GM12891 (cell line): ENCODE data around the gene TFRC. TPM values are rescaled to one million over a fixed set of nuclear protein-coding genes. Genes with fewer than 3 reads are reported as not detected.

Experiments used
- DNase-seq: peaks from one replicate; pipeline ENCODE4 v3.0.0; 2011; ENCODE audit warnings: low spot score; ENCODE audit not compliant: insufficient read length
- FAIRE-seq: peaks from 2 replicates; lab custom pipeline; 2011; peaks lifted over from hg19 to GRCh38; lab: Jason Lieb, UNC
- PAX5 ChIP-seq: IDR thresholded peaks from 2 replicates; pipeline ENCODE4 v1.6.1; 2011; ENCODE audit warnings: low read length, moderate library complexity, mild to moderate bottlenecking; ENCODE audit not compliant: insufficient read depth, severe bottlenecking
- POLR2A ChIP-seq: IDR thresholded peaks from 2 replicates; pipeline ENCODE4 v1.6.1; 2011; ENCODE audit warnings: low read depth, low read length, control low read depth
- POLR2AphosphoS5 ChIP-seq: IDR thresholded peaks from 2 replicates; pipeline ENCODE4 v1.6.1; 2011; ENCODE audit warnings: low read depth, low read length, control low read depth
- POU2F2 ChIP-seq: IDR thresholded peaks from 2 replicates; pipeline ENCODE4 v1.6.1; 2011; ENCODE audit warnings: low read depth, mild to moderate bottlenecking, control low read depth, low read length, moderate library complexity
- SPI1 ChIP-seq: IDR thresholded peaks from 2 replicates; pipeline ENCODE4 v1.6.1; 2011; ENCODE audit warnings: low read depth, low read length, control low read depth
- TAF1 ChIP-seq: IDR thresholded peaks from 2 replicates; pipeline ENCODE4 v1.6.1; 2011; ENCODE audit warnings: low read depth, low read length, control low read depth
- polyA plus RNA-seq: library from polyadenylated mRNA; unstranded; fragments of >200 nt; gene quantifications from one replicate; pipeline ENCODE4 v1.2.1, GENCODE V29; 2012; ENCODE audit warnings: low read depth, missing spikeins, inconsistent platforms; ENCODE audit not compliant: missing spikeins

The TFRC gene
- 184 TPM for polyA plus RNA-seq

DNA sequence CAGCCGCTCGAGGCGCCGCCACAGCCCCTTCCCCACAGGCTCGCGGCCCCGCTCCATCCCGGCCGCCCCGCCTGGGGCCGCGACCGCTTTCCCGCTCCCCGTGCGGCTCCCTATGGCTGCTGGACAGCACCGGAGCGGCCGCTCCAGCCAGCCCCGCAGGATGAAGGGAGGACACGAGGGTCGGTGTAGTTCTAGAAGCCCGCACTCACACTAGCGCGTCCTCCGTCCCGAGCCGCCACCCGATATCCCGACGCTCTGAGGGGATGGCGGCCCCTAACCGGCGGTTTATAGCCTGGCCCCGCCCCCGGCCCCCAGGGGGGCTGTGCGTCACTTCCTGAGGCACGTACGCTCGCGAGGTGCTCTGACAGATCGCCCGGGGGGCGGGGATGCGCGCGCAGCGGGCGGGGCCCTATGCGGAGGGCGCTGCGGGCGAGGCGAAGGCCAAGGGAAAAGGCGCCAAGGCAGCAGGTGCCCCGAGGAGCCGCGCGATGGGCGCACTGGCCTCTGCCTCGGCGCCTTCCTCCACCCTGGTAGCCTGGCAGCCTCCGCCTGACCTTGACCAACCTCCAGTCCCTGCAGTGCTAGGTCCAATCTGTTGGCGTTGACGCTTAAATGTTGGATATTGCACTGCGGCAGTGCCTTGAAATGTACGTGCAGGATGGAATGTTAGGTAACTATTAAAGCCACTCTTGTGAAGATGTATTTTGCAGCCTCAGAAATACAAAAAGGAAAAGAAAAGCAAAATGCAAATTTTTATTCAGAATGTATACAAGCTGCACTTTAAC is at the start of gene TFRC:
TFRC (minus strand) TSS at position 257 of the 785 bp plus-strand sequence. CDS start 4,991 bp downstream, outside the sequence.
- TF ChIP-seq POLR2A (peak; percentile 100), TAF1 (peak; percentile 97), PAX5 (peak; percentile 68), SPI1 (no peak), POU2F2 (peak; percentile 83), POLR2AphosphoS5 (peak; percentile 99)
- FAIRE-seq, result peak; percentile 97

DNA sequence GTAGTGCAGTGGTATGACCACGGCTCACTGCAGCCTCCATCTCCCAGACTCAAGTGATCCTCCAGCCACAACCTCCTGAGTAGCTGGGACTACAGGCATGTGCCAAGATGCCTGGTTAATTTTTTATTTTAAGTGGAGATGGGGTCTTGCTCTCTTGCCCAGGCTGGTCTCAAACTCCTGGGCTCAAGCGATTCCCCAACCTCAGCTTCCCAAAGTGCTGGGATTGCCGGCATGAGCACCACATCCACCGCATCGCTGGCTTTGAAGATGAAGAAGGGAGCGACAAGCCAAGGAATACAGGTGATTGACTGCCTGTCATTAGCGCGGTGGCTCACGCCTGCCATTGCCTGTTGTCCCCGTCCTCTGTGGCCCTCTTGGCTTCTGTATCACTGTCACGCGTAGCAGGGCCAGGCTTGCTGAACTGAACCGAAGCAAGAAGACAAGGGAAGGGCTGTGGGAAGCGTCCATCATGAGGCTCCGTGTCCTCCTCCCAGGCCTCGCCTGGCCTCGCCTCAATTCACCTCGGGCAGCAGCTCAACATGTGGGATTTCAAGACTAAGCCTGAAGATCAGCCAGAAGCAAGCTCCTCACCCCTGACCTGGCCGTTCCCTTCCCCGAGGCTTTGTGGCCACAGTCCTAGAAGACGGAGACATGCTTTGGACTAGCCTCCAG is 46.4 kb upstream of the TFRC start:
- FAIRE-seq (no peak), DNase-seq (no peak)
- TF ChIP-seq POLR2AphosphoS5 (no peak), TAF1 (no peak), POU2F2 (no peak), PAX5 (no peak), SPI1 (no peak), POLR2A (no peak)

More for the DNA sequence above, at the start of gene TFRC:
- peak; percentile 98 for DNase-seq

DNA sequence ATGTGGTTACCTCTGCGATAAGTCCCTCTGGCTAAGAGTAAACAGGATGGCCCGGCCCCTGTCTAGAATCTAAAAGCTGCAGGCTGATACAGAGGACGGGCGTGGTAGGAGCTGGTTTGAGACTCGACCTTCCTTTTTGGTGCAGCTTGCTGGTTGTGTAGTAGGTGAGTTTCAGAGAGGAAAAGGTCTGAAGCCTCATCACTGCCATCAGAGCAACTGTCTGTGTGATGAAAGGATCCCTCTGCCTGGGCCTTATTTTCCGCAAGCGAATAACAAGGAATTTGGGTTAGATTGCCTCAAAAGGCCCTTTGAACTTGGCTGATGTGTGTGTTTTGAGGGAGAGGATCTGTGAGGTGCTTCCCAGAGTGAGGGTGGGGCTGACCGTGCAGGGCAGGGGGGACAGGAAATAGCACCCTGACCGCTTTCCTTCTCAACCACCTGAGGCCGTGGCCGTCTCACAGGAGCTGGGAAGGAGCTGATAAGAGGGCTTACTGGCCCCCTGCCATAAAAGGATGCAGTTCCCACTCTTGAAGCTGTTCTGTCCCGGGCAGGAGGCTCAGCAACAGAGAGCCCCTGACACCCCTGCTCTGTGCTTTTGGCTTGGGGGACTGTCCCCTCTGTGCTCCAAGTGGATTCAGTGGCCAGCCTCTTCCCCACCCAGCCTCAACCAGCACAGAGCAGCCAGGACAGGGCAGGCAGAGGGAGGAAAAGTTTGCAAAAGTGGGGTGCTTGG is 45.6 kb upstream of the TFRC start:
- TF ChIP-seq PAX5 (no peak), TAF1 (no peak), POLR2A (no peak), POU2F2 (no peak), POLR2AphosphoS5 (no peak), SPI1 (no peak)
- DNase-seq (no peak), FAIRE-seq (no peak)

DNA sequence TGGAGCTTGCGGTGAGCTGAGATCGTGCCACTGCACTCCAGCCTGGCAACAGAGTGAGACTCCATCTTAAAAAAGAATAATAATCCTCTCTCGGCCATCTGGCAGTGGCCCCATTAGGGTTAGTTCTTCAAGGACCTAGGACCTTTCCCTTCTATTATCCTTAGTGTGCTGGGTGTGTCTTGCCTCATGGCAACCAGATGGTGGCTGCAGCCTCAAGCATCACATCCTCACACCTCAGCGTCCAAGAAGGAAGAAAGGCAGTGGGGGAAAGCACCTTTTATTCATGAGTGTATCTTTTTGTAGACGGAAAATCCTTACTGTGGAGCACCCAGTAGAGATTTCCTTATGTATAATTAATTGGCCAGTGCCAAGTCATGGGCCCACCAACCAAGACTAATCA is 42.7 kb upstream of the TFRC start:
- TF ChIP-seq PAX5, result no peak
- no peak for TF ChIP-seq TAF1
- no peak for TF ChIP-seq POLR2A
- TF ChIP-seq SPI1, result no peak
- no peak for TF ChIP-seq POLR2AphosphoS5
- no peak for TF ChIP-seq POU2F2
- FAIRE-seq (no peak), DNase-seq (no peak)

DNA sequence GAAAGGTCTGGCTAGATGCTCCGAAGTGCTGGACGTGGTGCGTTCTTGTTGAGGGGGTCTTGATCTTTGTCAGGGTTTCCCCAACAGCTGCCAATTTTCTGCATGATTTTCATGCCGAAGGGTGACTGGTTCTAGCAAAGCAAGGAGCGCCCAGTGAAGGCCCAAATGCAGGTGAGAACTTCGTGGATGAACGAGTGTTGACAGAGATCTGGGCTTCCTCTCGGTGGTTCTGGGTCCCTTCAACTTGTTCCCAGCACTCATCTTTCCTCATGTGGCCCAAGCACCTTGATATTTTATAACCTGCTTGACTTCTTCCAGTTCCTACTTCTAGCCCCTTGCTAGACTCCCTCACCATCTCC is 40.8 kb upstream of the TFRC start:
- DNase-seq (no peak), FAIRE-seq (no peak)
- no peak for TF ChIP-seq POLR2AphosphoS5
- no peak for TF ChIP-seq POU2F2
- TF ChIP-seq PAX5, result no peak
- no peak for TF ChIP-seq POLR2A
- TF ChIP-seq SPI1, result no peak
- TF ChIP-seq TAF1, result no peak

DNA sequence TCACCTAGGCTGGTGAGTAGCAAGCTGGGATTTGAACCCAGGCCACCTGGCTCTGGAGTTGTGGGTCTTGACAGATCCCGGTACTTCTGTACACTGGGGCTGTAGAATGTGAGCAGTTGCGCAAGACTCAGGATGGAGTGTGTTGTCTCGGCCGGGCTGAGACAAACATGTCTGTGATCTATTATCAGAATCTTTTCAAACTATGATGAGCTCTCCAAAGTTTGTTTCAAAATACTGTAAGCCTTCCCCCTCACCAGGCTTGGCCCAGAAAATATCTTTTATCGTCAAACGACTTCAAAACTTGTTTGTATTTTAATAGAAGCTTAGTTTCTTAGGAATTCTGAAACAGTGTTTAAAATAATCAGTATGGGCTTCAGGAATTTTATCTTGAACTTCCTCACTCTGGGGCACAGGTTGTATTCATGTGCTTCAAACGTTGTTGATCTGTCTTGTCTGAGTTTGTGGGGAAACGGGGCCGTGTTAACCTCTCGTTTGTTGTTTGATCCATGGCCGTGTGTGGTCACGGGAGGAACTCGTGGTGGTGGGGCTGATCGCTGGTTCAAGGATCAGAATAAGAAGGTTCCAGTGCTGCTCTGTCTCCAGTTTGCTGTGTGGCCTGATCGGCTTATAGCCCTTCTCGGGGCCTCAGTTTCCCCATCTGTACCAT is 40.3 kb upstream of the TFRC start:
- no peak for FAIRE-seq
- no peak for DNase-seq
- TF ChIP-seq POLR2A (no peak), POLR2AphosphoS5 (no peak), POU2F2 (no peak), SPI1 (no peak), PAX5 (no peak), TAF1 (no peak)

DNA sequence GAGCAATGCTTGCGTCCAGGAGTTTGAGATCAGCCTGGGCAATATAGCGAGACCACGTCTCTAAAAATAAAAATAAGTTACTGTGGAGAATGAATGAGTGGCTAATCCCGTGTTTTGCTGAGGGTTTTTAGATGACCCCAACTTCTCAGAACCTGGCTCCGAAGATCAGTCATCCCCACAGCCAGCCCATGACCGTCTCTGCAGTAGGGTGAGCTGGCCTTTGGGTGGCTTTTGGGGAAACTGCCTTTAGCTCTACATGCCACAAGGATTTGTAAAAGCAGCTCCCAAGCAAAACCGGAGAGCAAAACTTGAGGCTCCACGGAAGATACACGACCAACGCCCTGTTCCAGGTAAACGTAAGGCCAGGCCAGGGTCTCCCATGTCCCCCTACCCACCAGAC is 39.2 kb upstream of the TFRC start:
- FAIRE-seq (no peak), DNase-seq (no peak)
- no peak for TF ChIP-seq TAF1
- no peak for TF ChIP-seq POLR2A
- no peak for TF ChIP-seq PAX5
- no peak for TF ChIP-seq POLR2AphosphoS5
- no peak for TF ChIP-seq POU2F2
- no peak for TF ChIP-seq SPI1

DNA sequence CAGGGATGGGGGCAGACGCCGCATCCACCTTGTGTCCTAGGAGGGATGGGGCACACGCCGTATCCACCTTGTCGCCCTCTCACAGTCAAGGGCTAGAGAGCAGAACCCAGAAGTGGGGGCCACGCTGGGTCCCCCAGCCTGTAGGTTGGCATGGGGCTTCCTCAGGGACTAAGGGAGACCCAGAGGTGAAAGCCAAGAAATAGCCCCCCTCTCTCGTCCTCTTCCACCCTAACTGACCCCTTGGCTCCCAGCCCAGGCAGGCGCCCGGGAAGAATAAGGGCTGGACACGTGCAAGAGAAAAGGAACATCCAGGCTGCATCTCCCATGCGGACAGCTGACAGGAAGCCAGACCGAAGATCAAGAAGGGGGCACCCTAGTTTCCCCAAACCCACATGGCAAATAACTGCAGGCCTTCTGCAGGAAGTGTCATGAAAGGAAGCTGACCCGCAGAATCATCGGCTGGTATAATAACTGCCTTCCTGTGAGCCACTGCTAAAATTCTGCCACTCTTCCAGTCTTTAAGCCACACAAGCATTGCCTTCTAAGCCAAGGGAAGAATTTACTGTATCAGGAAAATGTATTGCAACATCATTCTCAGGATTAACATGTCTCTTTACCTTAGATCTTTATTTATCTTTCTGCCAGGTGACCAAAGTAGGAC is 38.5 kb upstream of the TFRC start:
- FAIRE-seq (no peak), DNase-seq (no peak)
- TF ChIP-seq POLR2A (no peak), SPI1 (no peak), POLR2AphosphoS5 (no peak), POU2F2 (no peak), PAX5 (no peak)
